Erythroblast (primary cell): ENCODE measurements around the gene ACP1.

Experiments used
- GATA1 ChIP-seq: IDR thresholded peaks from 2 replicates; pipeline ENCODE4 v1.6.1; 2011; ENCODE audit warnings: low read depth, mild to moderate bottlenecking, control low read depth, low read length, moderate library complexity
- POLR2A ChIP-seq: IDR thresholded peaks from 2 replicates; pipeline ENCODE4 v1.6.1; 2011; ENCODE audit warnings: mild to moderate bottlenecking, low read length

- no peak for TF ChIP-seq GATA1
- TF ChIP-seq POLR2A, result no peak
Observed at GRCh38 chr2:282371-283263, 17.9 kb downstream of the ACP1 start.
